HG03196 (cell line): ENCODE measurements around the gene FBXO21.

Experiments used
- ATAC-seq: cut with Tn5 transposase; IDR thresholded peaks from one replicate; pipeline ENCODE4 v1.9.1; 2021; ENCODE audit not compliant: unreplicated experiment

The FBXO21 gene

GRCh38 chr12:117141097-117141898, 49.0 kb downstream of the FBXO21 start:
- no peak for ATAC-seq

DNA sequence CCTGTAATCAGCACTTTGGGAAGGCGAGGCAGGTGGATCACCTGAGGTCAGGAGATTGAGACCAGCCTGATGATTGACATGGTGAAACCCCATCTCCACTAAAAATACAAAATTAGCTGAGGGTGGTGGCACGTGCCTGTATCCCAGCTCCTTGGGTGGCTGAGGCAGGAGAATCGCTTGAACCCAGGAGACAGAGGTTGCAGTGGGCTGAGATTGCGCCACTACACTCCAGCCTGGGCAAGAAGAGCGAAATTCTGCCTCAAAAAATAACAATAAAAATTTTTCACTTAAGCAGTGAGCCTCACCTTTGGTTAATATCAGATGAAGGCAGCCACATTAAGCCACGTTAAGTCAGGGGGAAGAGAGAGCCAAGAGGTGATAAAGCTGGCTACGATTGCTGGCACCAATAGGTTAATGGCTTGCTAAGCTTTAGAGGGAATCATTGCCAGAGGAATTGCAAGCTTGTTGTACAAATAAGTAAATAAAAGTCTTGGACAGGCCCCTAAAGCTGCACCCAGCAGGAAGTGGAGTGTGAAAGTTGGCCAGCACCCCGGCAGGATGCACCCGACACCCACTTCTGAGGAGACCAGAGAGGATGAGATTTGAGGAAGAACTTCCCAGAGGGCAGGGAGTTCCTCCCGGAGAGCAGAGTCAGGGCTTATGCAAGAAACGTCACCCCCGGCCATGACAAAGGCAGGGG, 49.7 kb downstream of the FBXO21 start:
- ATAC-seq: no peak

DNA sequence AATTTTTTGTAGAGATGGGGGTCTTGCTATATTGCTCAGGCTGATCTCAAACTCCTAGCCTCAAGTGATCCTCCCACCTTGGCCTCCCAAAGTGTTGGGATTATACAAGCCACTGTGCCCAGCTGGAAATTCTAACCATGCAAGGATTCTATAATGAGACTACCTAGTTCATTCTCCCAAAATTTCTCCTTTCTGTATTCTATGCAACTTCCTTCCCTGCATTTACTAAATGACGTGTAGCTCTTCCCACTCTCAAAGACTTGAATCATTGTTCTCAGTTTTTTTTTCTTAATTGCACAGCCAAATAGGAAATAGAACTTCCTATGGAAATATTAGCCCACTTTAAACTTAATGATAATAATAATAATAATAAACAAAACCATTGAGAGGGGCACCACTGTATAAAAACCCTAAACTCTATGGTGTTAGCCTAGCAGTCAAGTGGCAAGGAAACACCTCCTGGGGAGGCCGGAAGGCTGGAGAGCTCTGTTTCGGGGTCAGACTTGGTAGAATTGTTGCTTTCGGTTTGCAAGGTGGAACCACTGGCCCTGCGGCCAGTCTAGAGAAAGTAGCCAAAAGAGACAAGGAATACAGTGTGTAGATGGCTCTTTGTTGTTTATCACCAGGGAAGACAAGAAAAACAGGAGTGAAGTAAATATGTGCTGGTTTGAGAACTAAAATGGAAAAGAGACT, 51.1 kb downstream of the FBXO21 start:
- ATAC-seq: no peak

DNA sequence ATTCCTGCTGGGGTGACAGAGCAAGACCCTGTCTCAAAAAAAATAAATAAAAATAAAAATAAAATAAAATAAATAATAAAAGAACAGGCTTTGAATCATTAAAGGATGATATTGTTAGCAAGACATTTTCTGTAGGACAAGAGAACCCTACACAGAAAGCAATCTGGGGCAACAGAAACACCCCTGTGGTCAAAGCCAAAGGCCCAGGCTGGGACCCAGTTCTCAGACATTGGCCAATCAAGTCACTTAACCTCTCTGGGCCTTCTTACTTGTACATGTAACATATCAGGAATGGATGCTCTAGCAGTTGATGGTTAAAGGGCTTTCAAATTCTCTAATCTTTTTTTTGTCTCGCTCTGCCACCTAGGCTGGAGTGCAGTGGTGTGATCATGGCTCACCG, 55.5 kb downstream of the FBXO21 start:
- ATAC-seq: no peak

DNA sequence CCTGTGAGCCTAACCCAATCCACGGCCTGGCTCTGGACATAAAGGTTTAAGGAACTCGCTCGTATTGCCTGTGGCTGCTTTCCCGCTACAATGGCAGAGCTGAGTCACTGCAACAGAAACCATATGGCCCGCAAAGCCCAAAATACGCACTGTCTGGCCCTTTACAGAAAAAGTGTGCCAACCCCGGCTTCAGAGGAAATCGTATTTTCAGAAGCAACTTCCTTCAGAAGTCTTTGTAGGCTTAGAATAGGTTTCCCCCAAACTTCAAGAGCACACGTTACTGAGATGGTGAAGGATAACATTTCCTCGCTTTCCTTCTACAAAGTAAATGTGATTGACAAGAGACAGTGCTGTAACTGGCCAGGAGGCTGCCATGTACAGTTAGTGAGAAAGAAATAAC, 56.2 kb downstream of the FBXO21 start:
- ATAC-seq: no peak

- ATAC-seq: no peak
Observed at GRCh38 chr12:117130801-117131200, 59.5 kb downstream of the FBXO21 start.

DNA sequence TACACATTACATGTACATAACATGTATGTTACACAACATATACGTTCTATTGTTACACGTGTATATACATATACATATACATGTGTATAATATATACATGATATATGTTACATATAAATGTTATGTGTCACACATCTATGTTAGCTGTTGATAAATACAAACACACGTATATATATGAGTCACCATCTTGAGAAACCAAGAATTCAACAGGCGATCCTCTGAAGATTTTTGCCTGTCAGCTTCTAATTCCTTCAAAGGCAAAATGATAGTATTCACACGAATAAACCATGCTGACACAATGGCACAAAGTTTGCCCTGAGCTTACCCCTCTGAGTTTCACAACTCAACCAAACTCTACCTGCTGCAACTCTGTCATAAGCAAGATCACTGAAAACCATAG, 60.9 kb downstream of the FBXO21 start:
- ATAC-seq: no peak

DNA sequence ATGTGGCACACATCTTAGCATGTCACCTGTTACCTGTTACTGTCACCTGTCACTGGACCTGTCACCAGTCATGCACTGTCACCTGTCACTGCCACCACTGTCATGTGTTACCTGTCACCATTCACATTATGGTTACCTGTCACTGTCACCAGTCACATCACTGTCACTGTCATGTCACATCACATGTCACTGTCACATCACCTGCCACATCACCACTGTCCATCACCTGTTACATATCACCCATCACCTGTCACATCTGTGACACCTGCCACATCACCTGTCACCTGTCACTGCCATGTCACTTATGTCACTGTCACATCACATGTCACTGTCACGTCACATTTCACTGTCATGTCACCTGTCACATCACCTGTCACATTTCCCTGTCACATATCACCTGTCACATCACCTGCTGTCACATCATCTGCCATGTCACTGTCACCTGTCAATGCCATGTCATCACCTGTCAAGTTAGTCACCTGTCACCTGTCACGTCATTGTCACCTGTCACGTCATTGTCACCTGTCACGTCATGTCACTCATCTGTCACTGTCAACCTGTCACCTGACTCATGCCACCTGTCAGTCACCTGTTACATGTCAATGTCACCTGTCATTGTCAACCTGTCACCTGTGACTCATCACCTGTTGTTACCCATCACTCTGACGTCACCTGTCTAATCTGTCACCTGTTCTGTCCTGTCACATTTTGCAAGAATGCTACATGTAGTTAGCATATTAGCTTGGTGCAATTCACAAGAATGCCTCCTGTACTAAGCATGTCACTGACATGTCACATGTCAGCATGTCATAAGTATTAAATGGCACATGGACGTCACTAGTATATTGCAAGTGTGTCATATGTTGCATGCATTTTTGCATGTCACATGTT, 62.1 kb downstream of the FBXO21 start:
- ATAC-seq: no peak

- no peak for ATAC-seq
Observed at GRCh38 chr12:117126335-117126734, 63.9 kb downstream of the FBXO21 start.

DNA sequence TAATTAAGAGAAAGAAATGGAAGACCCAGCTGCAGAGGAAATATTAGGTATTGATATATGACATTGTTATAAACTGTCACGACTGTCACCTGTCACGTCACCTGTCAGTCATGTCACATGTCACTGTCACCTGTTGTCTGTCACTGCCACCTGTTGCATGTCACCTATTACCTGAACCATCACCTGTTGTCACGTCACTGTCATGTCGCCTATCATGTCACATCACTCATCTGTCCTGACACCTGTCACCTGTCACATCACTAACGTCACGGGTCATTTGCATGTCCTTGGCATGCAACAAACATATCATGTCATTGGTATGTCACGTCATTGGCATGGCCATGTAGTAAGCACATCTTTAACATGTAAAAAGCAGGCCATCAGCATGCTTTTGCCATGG, 64.5 kb downstream of the FBXO21 start:
- ATAC-seq: no peak

DNA sequence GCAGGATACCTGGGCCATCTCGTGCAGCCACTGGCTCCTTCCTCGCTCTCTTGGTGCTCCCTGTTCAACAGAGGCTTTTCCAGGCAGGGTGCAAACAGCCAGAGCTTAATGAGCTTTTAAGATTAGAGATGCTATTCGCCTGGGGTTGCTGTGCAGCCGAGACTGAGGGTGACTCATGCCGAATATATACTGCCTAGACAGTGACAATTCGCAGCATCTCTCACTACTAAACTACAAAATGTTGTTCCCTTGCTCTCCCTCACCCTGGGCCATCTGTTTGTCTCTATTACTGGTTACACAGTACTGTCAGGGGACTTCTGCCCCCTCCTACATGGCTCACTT, 65.0 kb downstream of the FBXO21 start:
- ATAC-seq: no peak

DNA sequence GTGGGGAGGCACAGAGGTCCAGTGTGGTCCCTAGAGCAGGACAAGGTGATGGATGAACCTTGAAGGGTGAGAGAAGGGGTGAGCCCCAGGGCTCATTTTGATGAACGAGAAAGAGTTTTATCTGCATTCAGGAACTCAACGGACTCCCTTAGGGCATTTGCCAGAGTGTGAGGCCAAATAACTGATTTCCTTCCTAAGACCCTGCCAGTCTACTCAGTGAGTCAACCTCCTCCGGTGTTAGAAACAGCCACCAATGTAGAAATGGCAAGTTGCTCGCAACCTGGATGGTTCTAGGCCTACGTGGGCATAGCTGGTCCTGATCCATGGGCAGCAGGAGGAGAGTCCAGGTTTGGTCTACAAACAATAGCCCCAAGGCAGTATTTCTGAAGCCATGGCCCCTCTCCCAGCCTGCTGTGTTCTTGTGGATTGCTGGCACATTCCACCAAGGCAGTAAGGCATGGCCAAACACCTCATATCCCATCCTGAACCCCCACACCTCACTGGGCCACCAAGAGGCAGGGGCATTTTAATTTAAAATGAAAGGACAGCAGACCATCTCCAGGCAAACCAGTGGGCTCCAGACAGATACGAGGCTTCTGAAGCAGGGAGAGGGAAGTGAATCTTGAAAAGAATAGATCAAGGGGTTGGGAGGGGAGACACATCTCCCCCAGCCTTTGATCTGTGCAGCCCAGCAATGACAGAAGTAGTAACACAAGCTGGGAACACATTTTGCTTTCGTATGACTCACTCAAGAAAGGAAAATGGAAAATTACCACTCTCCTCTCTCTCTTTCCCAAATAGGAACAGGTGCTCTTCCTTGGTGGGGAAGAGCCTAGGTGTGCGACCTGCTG, 65.6 kb downstream of the FBXO21 start:
- ATAC-seq: no peak

DNA sequence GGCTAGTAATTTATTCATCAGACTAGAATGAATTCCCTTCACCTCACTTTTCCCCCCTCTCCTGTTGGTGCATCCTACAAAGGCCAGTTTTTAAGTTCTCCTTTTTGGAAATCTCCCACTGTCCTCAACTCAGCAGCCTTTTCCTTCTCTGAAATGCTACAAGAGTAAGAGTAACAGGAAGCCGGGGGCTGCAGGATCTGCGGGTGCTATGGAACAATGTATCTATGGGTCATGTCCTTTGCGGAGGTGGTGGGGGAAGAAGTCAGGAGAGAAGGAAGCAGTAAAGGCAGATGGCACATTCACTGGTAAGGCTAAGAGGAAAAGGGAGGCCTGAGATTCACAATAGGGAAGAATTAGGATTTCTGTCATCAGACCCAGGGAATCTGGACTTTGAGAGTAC, 68.8 kb downstream of the FBXO21 start:
- ATAC-seq: no peak

DNA sequence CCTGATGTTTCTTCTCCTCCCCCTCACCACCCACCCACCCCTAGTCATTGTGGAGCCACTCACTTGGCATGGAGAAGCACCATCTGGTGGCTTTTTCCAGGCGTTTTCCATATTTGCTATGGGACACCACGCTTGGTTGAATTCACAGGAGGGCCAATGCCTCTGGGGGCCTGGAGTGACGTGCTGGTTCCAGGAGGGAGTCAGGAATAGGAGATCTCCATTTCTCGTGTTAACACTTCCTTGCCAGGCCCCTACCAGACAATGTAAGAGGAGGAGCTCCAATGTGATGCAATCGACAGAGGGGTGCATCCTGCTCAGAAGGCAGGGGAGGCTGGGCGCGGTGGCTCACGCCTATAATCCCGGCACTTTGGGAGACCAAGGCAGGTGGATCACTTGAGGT, 69.5 kb downstream of the FBXO21 start:
- no peak for ATAC-seq

DNA sequence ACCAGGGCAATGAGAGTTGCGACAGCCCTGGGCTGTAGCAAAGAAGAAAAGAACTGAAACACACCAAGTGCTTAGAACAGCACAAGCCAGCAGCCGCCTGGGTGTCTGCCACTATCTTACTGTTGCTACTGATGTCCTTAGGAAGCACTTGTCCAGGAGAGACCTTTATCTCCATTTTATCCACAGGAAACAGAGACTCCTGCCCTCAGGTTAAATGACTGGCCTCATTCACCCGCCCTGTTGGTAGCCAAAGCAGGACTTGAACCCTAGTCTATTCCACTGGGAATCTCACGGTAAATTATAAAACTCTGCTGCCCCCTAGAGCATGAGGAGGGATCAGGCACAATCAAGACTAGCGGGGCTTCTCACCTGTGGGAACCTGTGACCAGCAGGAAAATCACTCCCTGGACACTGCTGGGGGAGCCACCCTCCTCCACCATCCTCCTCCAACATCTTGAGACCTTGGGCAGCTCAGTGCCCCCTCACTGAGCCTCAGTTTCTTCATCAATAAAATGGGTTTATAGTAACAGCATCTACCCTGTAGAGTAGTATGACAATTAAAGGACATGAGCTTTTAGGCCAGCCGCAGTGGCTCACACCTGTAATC, 70.6 kb downstream of the FBXO21 start:
- ATAC-seq: no peak

GRCh38 chr12:117118838-117119591, 71.3 kb downstream of the FBXO21 start:
- ATAC-seq: no peak

- ATAC-seq: no peak
Observed at GRCh38 chr12:117114784-117115183, 75.5 kb downstream of the FBXO21 start.

GRCh38 chr12:117113231-117113630, 77.0 kb downstream of the FBXO21 start:
- no peak for ATAC-seq
